NT2/D1 (cell line): Measurements from ENCODE around the gene CRTC1.

Experiments
- YY1 ChIP-seq: IDR thresholded peaks from 2 replicates; pipeline ENCODE4 v1.6.1; 2011; ENCODE audit not compliant: insufficient read length, insufficient read depth
- ZNF274 ChIP-seq: IDR thresholded peaks from 2 replicates; pipeline ENCODE4 v1.6.1; 2011; ENCODE audit warnings: mild to moderate bottlenecking, low read depth, low read length

- TF ChIP-seq YY1, result no peak
- TF ChIP-seq ZNF274, result no peak
Measured at GRCh38 chr19:18713550-18714117, 30.2 kb downstream of the CRTC1 start.
